ENCODE results near the gene RLN3. TPM values are rescaled to one million over a fixed set of nuclear protein-coding genes. Genes with fewer than 3 reads are reported as not detected.

The RLN3 gene
- total and polyA plus RNA-seq, 9 of the 15 experiments (the other 6 are each of a cell fraction or from before 2014, with no cell fraction given), result 0.31 to 1.2 (median 0.71) TPM; not detected in 6

DNA sequence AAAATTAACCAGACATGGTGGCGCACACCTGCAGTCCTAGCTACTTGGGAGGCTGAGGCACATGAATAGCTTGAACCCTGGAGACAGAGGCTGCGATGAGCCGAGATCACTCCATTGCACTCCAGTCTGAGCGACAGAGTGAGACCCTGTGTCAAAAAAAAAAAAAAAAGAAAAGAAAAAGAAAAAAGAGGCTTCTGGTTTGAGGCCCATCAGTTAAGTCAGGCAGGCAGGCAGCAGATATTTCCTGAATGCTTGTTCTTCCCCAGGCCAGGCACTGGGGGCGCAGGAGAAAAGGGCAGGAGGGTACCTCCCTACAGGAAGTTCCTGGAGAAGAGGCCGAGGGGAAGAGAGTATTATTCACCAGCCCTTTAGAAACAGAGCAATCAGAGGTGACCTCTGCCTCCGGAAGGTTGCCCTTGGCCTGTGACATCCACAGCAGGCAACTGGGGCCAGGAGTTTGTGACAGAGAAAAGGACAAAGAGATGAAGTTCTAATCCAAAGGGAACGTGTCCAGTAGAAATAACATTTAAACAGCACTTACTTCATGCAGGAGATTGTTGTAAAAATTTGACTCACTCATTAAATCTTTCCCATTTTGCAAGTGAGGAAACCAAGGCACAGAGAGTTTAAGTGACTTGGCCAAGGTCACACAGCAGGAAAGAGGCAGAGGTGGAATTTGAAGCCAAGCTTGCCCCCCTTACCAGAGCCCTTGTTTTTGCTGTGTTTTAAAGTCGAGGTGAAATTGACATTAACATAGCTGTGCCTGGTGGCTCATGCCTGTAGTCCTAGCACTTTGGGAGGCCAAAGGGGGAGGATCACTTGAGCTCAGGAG lies 4.3 kb upstream of the RLN3 start (continued):
- TF ChIP-seq XRCC5 (IDR thresholded peaks at IDR 0.05; ENCODE audit: low read depth, low read length) (peak; percentile 74; the same call in 1 of the 2 replicates), YBX1 (IDR thresholded peaks at IDR 0.05) (no peak), TOE1 (IDR thresholded peaks at IDR 0.05; ENCODE audit: borderline replicate concordance) (no peak), TOE1 (CRISPR knock-in tag; IDR thresholded peaks at IDR 0.05; ENCODE audit: borderline replicate concordance, low read depth) (no peak), TCFL5 (CRISPR knock-in tag; conservative IDR thresholded peaks at IDR 0.05) (no peak), SMAD2 (IDR thresholded peaks at IDR 0.05; ENCODE audit: low read depth, low read length) (no peak), DPF2 (IDR thresholded peaks at IDR 0.05) (peak; percentile 45; the same call in 1 of the 2 replicates), ZC3H4 (CRISPR knock-in tag; IDR thresholded peaks at IDR 0.05; ENCODE audit: borderline replicate concordance) (no peak), RFX5 (IDR thresholded peaks at IDR 0.05; ENCODE audit: low read depth, low read length) (no peak), POLR3A (IDR thresholded peaks at IDR 0.05; ENCODE audit: borderline replicate concordance, extremely low read depth, insufficient read depth, insufficient read length) (no peak), ZNF311 (CRISPR knock-in tag; IDR thresholded peaks at IDR 0.05) (no peak), IRF2 (CRISPR knock-in tag; IDR thresholded peaks at IDR 0.05) (no peak), CEBPG (CRISPR knock-in tag; IDR thresholded peaks at IDR 0.05) (no peak), CEBPG (tag; conservative IDR thresholded peaks at IDR 0.05 in 1 of 2, IDR thresholded peaks at IDR 0.05 in 1 of 2) (no peak), TRIM28 (IDR thresholded peaks at IDR 0.05) (peak; percentile 83), ETV1 (tag; conservative IDR thresholded peaks at IDR 0.05; ENCODE audit: low read depth) (peak; percentile 79), ZNF263 (CRISPR knock-in tag; IDR thresholded peaks at IDR 0.05; ENCODE audit: borderline replicate concordance) (no peak), HCFC1 (IDR thresholded peaks at IDR 0.05; ENCODE audit: low read depth, low read length) (peak; percentile 31; the same call in 1 of the 2 replicates), MAZ (CRISPR knock-in tag; conservative IDR thresholded peaks at IDR 0.05 in 1 of 2, IDR thresholded peaks at IDR 0.05 in 1 of 2) (0 out of 4 replicates have a peak, but pooled peaks of 1 of the 2 experiments have one; percentile 31), NR2C2 (CRISPR knock-in tag; IDR thresholded peaks at IDR 0.05) (no peak), NR2C2 (tag; IDR thresholded peaks at IDR 0.05) (peak; percentile 83), CSDE1 (IDR thresholded peaks at IDR 0.05) (no peak), GABPA (tag; conservative IDR thresholded peaks at IDR 0.05; ENCODE audit: low read depth) (peak; percentile 73), PML (IDR thresholded peaks at IDR 0.05; ENCODE audit: low read length) (no peak), ZNF561 (CRISPR knock-in tag; conservative IDR thresholded peaks at IDR 0.05) (no peak), KDM4B (IDR thresholded peaks at IDR 0.05; ENCODE audit: borderline replicate concordance in 2 of 2, low read depth in 1 of 2) (0 out of 4 replicates have a peak, but pooled peaks of 1 of the 2 experiments have one; percentile 5), CTBP1 (IDR thresholded peaks at IDR 0.05; ENCODE audit: borderline replicate concordance) (peak; percentile 57), MAFF (IDR thresholded peaks at IDR 0.05; ENCODE audit: low read length) (no peak)
- TF ChIP-seq, protein P1, sequence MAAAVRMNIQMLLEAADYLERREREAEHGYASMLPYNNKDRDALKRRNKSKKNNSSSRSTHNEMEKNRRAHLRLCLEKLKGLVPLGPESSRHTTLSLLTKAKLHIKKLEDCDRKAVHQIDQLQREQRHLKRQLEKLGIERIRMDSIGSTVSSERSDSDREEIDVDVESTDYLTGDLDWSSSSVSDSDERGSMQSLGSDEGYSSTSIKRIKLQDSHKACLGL (CRISPR knock-in tag; IDR thresholded peaks at IDR 0.05; ENCODE audit: borderline replicate concordance, poor library complexity, severe bottlenecking), result no peak

Measured in K562 (cell line).